HG03039 (cell line): ENCODE measurements around the gene ZNF496.

Source experiments
- ATAC-seq: cut with Tn5 transposase; IDR thresholded peaks from one replicate; pipeline ENCODE4 v1.9.1; 2021; ENCODE audit warnings: mild to moderate bottlenecking, moderate library complexity; ENCODE audit not compliant: unreplicated experiment

The ZNF496 gene

GRCh38 chr1:247330548-247331171 lies 1.0 kb downstream of the ZNF496 start:
- no peak for ATAC-seq

- ATAC-seq, result no peak
These were observed 2.5 kb downstream of the ZNF496 start for GRCh38 chr1:247329097-247329617.

GRCh38 chr1:247328311-247328710 lies 3.4 kb downstream of the ZNF496 start:
- ATAC-seq, result no peak

- ATAC-seq, result no peak
These were observed 5.1 kb downstream of the ZNF496 start for GRCh38 chr1:247326411-247327130.

GRCh38 chr1:247324923-247325322 lies 6.7 kb downstream of the ZNF496 start:
- ATAC-seq, result no peak

GRCh38 chr1:247324204-247324787 lies 7.4 kb downstream of the ZNF496 start:
- no peak for ATAC-seq

GRCh38 chr1:247322849-247323586 lies 8.6 kb downstream of the ZNF496 start:
- ATAC-seq, result peak; percentile 39

- peak; percentile 49 for ATAC-seq
These were observed 9.2 kb downstream of the ZNF496 start for GRCh38 chr1:247322442-247322841.

GRCh38 chr1:247317702-247318101 lies 14.0 kb downstream of the ZNF496 start:
- no peak for ATAC-seq

GRCh38 chr1:247316590-247317197 lies 15.0 kb downstream of the ZNF496 start:
- no peak for ATAC-seq

GRCh38 chr1:247304031-247304430 lies 27.6 kb downstream of the ZNF496 start:
- no peak for ATAC-seq

GRCh38 chr1:247303216-247303615 lies 28.5 kb downstream of the ZNF496 start:
- ATAC-seq, result no peak

- ATAC-seq, result no peak
These were observed 30.5 kb downstream of the ZNF496 start for GRCh38 chr1:247301176-247301540.

- ATAC-seq, result no peak
These were observed 31.0 kb downstream of the ZNF496 start for GRCh38 chr1:247300491-247301175.

GRCh38 chr1:247299723-247300381 lies 31.8 kb downstream of the ZNF496 start:
- no peak for ATAC-seq

GRCh38 chr1:247298701-247299100 lies 33.0 kb downstream of the ZNF496 start:
- no peak for ATAC-seq

- no peak for ATAC-seq
These were observed 33.6 kb downstream of the ZNF496 start for GRCh38 chr1:247298124-247298481.

GRCh38 chr1:247297263-247298123 lies 34.2 kb downstream of the ZNF496 start:
- ATAC-seq, result no peak

- ATAC-seq, result no peak
These were observed 35.0 kb downstream of the ZNF496 start for GRCh38 chr1:247296599-247297180.
